Measurements from ENCODE around the gene TLK1. TPM values are rescaled to one million over a fixed set of nuclear protein-coding genes. Genes with fewer than 3 reads are reported as not detected.
A peak's percentile ranks its signal among the peaks of the same experiment; 100 is the strongest.

The TLK1 gene
- total and polyA plus RNA-seq, 2 of the 4 experiments (the other 2 are of a cell fraction): 7.3 to 12.5 TPM

DNA sequence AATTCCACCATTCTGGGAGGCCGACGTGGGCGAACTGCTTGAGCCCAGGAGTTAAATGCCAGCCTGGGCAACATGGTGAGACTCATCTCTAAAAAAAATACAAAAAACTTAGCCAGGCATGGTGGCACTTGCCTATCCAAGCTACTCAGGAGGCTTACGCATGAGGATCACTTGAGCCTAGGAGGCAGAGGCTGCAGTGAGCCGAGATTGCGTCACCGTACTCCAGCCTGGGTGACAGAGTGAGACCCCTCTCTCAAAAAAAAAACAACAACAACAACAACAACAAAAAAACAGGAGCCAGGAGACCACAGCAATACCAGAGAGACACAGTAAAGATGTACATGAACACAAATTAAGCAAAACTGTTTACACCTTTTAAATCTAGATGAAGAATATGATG is 52.9 kb downstream of the TLK1 start:
- Histone ChIP-seq H3K14ac (replicated peaks; ENCODE audit: low read depth, low read length) (no peak overlapping the region), H4K20me1 (ENCODE audit: insufficient read depth, low read length) (peaks cover 19% of the 10 kb centered on the region; the same call in 1 of the 2 replicates), H2BK120ac (ENCODE audit: low read depth, low read length) (no peak overlapping the region), H2AFZ (replicated peaks; ENCODE audit: low read length, poor library complexity) (no peak overlapping the region), H3K27me3 (ENCODE audit: control insufficient read depth, insufficient read depth, low read length) (no peaks in the 10 kb centered on the region), H2AK5ac (ENCODE audit: low read depth, low read length) (no peak overlapping the region), H3K9me3 (ENCODE audit: control insufficient read depth, insufficient read depth, low read length) (peaks cover 2% of the 10 kb centered on the region), H4K91ac (ENCODE audit: insufficient read depth, low read depth, low read length) (no peak overlapping the region), H3K56ac (ENCODE audit: extremely low read depth, insufficient read depth, low read length) (no peak overlapping the region), H4K8ac (ENCODE audit: low read depth in 2 of 2, low read length in 2 of 2) (no peak overlapping the region), H3K4me3 (ENCODE audit: insufficient read depth, low read depth, low read length) (no peak overlapping the region), H3K79me1 (ENCODE audit: low read depth in 1 of 2, low read length in 2 of 2) (peaks cover 17 to 51% of the 10 kb centered on the region in 2 experiments), H3K36me3 (ENCODE audit: control insufficient read depth, insufficient read depth, low read length) (peaks cover 5% of the 10 kb centered on the region), H2BK15ac (ENCODE audit: low read depth, low read length) (no peak overlapping the region), H3K23ac (ENCODE audit: low read depth, low read length) (no peak overlapping the region), H2AK9ac (replicated peaks; ENCODE audit: low read depth, low read length, poor library complexity) (no peak overlapping the region), H3K9me1 (ENCODE audit: insufficient read depth, low read length) (no peaks in the 10 kb centered on the region), H3K18ac (ENCODE audit: low read depth, low read length) (no peak overlapping the region), H3K9ac (ENCODE audit: low read depth, low read length) (no peak overlapping the region), H3K4ac (ENCODE audit: low read depth, low read length) (no peak overlapping the region), H3K4me2 (ENCODE audit: low read depth, low read length) (no peak overlapping the region), H2BK5ac (ENCODE audit: low read depth, low read length, poor library complexity, severe bottlenecking) (no peak overlapping the region), H3K4me1 (ENCODE audit: control insufficient read depth, insufficient read depth, low read length) (no peaks in the 10 kb centered on the region; the same call in none of the 2 replicates), H4K5ac (ENCODE audit: low read depth, low read length) (no peak overlapping the region), H2BK20ac (ENCODE audit: low read depth, low read length) (no peak overlapping the region), H3K27ac (ENCODE audit: insufficient read depth, low read length) (no peak overlapping the region)
- dilution Hi-C loops (cut with HindIII; ENCODE audit: low sequenced_read_pairs, unreplicated experiment) (no loop called here), in situ Hi-C loops (cut with MboI; ENCODE audit: low sequenced_read_pairs) (no loop called here), intact Hi-C loops (cut with micrococcal nuclease) (no loop called here)
- DNase-seq (no peak), ATAC-seq (ENCODE audit: low read depth) (no peak)
- no CpG with 5 or more reads among the region's 7 CpGs for WGBS, 2 experiments (ENCODE audit: extremely low coverage in 2 of 2, insufficient read length in 1 of 2)
- POLR2A ChIA-PET (ENCODE audit: unreplicated experiment): no interaction called here
- TF ChIP-seq, protein P1, sequence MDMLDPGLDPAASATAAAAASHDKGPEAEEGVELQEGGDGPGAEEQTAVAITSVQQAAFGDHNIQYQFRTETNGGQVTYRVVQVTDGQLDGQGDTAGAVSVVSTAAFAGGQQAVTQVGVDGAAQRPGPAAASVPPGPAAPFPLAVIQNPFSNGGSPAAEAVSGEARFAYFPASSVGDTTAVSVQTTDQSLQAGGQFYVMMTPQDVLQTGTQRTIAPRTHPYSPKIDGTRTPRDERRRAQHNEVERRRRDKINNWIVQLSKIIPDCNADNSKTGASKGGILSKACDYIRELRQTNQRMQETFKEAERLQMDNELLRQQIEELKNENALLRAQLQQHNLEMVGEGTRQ (IDR thresholded peaks at IDR 0.05; ENCODE audit: low read depth, low read length): no peak
- TF ChIP-seq MXI1 (IDR thresholded peaks at IDR 0.05; ENCODE audit: borderline replicate concordance, low read depth, low read length) (no peak), CEBPB (IDR thresholded peaks at IDR 0.05; ENCODE audit: low read depth, low read length) (peak; percentile 30; the same call in 1 of the 2 replicates), SMC3 (IDR thresholded peaks at IDR 0.05; ENCODE audit: low read depth, low read length) (no peak), BHLHE40 (IDR thresholded peaks at IDR 0.05; ENCODE audit: low read depth, low read length) (no peak)
- CTCF ChIA-PET: no interaction called here
- BruUV-seq (replicated peaks): no TSS peak
